T-helper 1 cell (primary cell): Measurements from ENCODE around the gene EEF2.
"Not testable (repeated sequence)": the region's sequence is repeated elsewhere in the genome, so short reads cannot be mapped to it uniquely, and the experiment has no call there.

Experiments used
- DNase-seq, 5 donors: peaks; one replicate each; pipeline ENCODE4 v3.0.0-alpha.2; 2012 to 2020

Gene EEF2

GRCh38 chr19:3968556-3969434 is 16.5 kb downstream of the EEF2 start:
- no peak for DNase-seq

- not testable (repeated sequence) for DNase-seq
These were observed 17.3 kb downstream of the EEF2 start for GRCh38 chr19:3967983-3968382.

DNA sequence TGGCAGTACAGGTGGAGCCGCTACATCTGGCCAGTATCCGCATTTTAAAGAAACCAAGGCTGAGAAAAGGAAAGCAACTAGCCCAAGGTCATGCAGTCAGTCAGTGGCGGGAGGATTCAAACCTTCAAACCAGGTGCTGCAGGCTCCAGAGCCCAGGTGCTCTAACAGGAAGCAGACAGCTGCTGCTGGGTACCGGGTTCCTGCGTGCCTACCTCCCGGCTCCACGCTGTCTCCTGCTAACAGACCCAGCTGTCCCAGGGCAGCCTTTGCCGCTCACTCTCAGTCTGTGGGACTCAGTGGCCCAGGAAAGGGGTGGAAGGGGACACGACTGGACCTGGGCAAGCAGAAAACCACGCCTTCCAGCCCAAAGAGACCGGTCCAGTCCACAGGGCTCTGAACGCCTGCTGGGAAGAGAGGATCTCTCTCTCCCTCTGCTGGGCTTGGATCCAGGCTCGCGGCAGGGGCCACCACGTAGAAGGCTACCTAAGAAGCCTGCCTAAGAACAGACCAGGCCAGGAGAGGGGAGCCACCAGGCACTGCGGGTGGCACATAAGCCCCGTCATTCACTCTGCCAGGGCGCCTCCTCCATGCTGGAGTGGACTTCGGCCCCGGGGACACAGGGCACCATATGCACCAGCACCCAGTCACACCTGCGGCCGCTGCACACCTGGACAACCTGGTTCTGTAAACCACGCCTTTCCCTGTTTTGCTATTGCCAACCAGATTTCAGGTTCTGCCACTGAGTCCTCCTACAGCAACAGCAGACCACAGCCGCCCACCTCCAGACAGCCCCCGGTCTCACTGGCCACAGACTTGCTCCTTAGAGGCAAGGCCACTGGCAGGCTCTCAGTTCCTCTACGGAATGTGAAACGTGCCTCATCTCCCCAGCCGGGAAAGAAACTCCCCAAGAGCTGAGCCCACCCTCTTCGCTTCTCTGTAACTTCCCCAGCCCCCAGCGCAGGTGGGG is 18.9 kb downstream of the EEF2 start:
- no peak for DNase-seq

DNA sequence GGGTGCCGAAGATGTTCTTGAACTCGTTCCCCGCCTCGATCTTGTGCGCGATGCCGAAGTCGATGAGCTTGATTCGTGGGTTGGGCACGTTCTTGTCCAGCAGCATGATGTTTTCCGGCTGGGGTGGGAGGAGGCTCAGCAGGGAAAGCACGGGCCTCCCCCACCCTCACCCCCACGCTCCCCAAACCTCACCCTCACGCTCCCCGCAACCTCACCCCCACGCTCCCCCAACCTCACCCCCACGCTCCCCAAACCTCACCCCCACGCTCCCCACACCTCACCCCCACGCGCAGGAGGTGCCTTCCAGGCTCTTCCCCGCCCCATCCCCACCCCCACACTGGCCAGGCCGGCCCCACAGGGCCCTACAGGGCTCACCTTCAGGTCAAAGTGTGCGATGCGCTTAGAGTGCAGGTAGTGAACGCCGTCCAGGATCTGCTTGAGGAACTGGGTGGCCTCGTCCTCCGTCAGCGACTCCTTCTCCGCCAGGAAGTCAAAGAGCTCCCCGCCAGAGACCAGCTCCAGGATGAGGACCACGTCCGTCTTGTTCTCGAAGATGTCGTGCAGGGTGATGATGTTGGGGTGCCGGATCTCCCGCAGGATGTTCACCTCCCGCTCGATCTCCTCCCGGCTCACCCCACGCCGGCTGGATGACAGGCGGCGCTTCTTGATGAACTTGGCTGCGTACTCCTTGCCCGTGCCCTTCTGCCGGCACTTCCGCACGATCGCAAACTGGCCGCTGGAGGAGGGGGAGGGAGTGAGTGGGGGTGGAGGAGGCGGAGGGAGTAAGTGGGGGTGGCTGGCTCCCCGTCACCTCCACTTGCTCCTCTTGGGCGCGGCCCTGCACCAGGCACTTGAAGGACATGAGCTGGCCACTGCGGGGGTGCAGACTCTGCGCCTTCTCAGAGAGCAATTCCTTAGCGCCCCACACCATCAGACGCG is 20.7 kb downstream of the EEF2 start:
- DNase-seq, result no peak

GRCh38 chr19:3963458-3964255 is 21.6 kb downstream of the EEF2 start:
- DNase-seq, result no peak

- DNase-seq, result no peak
These were observed 24.3 kb downstream of the EEF2 start for GRCh38 chr19:3961007-3961406.

GRCh38 chr19:3959766-3960131 is 25.5 kb downstream of the EEF2 start:
- no peak for DNase-seq

- DNase-seq, result no peak
These were observed 26.2 kb downstream of the EEF2 start for GRCh38 chr19:3958836-3959765.

DNA sequence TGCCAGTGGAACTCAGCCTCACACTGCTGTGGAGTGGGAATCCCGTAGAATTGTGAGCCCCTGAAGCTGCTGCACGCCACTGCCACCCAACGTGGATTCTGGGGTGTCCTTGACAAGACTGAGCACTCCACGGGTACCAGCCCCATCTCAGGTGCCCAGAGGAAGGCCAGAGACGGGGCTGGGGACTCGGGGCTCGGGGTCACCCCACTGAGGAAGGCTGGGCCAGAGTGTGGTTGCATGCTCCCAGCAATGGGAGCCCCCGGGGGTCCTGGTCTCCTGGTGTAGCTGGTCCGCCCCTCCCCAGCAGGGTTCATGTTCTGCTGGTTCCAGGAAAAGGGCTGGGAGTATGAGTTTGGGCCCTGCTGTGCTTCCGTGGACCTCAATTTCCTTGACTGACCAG is 29.6 kb downstream of the EEF2 start:
- no peak for DNase-seq

- not testable (repeated sequence) for DNase-seq
These were observed 30.0 kb downstream of the EEF2 start for GRCh38 chr19:3955276-3955675.

DNA sequence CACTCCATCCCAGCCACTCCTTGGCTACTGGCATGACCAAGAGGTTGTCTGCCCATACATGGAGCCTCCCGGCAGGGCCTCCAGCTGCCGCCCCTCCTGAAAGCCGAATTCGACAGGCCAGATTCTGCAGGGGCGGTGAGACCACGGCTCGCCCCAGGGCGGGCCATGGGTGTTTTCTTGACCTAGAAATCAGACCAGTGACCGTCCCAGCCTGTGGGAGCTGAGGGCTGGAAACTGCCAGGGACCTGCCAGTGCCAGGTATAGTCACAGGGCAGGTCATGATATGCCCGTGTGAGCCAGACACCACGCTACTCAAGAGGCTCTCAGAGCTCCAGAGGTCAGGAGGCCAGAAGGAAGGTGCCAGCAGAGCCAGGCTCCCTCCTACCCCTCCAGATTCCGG is 31.2 kb downstream of the EEF2 start:
- DNase-seq, result no peak

DNA sequence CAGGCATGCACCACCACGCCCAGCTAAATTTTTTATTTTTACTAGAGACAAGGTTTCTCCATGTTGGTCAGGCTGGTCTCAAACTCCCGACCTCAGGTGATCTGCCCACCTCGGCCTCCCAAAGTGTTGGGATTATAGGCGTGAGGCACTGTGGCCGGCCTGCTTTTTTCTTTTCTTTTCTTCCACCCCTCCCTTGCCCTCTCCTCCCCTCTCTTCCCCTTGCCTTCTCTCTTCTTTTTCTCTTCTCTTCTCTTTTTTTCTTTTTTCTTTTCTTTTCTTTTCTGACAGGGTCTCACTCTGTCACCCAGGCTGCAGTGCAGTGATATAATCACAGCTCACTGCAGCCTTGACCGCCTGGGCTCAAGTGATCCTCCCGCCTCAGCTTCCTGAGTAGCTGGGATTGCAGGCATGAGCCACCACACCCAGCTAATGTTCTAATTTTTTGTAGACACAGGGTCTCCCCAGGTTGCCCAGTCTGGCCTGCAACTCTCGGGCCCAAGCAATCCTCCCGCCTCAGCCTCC is 32.4 kb downstream of the EEF2 start:
- DNase-seq, result not testable (repeated sequence)

- no peak for DNase-seq
These were observed 34.1 kb downstream of the EEF2 start for GRCh38 chr19:3950871-3951861.

DNA sequence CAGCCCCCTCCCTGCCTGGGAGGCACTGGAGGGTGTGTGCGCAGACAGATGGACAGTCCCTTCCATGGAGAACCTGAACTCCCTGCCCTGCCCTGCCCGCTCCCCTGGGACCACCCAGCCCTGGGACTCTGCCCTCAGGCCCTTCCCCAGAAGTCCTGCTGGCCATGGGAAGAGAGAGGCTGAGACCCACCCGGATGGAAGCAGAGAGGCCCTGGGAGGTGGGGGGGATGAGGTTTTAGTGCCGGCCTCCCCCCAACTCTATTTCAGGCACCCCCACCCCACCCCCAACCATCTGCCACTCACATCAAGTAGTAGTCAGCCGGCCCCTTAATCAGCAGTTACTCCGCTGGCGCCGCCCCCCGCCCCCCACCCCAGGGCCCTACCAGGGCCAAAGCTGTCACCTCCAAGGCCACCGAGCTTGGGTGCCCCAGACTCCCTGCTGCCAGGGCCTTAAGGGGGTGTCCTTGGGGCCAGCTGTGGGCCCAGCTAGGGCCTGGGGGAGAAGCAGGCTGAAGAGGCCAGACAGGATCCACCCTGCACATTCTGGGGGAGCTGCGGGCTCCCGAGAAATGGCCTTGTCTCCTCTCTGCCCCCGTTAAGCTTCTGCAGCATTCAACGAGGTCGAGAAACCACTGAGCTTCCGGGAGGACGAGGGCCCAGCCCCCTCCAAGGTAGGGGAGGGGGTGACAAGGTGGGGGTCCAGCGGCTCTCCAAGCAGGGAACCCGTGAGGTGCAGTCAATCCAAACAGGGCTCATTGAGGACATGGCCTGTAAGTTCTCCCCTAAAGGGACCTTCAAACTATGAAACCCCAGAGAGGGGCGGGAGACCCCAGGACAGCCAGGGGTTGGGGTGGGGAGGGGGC is 35.0 kb downstream of the EEF2 start:
- DNase-seq, result no peak

- no peak for DNase-seq
These were observed 36.0 kb downstream of the EEF2 start for GRCh38 chr19:3949294-3949693.

- DNase-seq, result not testable (repeated sequence)
These were observed 37.8 kb downstream of the EEF2 start for GRCh38 chr19:3947316-3947933.

DNA sequence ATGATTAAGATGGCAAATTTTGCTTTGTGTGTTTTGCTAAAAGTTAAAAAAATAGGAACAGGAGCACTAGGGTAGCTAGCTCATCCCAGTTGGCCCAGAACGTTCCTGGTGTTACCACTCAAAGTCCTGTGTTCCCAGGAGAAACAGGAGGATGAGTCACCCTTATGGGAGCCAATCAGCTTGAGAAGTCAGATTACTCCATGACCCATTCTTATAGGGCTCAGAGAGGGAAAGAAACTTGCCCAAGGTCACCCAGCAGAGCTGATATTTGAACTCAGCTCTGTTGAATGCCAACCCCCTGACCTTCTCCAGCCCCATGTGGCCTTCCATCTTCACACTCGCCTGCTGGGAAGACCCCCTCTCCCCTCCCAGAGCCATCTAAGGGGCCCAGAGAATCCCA is 39.4 kb downstream of the EEF2 start:
- no peak for DNase-seq
